GM18858 (cell line): ENCODE data around the gene ENPP7.
"Not testable (repeated sequence)": the region's sequence is repeated elsewhere in the genome, so short reads cannot be mapped to it uniquely, and the experiment has no call there.

ENCODE experiments used
- ATAC-seq: cut with Tn5 transposase; IDR thresholded peaks from one replicate; pipeline ENCODE4 v1.9.1; 2021; ENCODE audit not compliant: unreplicated experiment

Gene ENPP7

GRCh38 chr17:79748295-79749099 lies 17.8 kb downstream of the ENPP7 start:
- no peak for ATAC-seq

- ATAC-seq = no peak
Observed at GRCh38 chr17:79749156-79749815, 18.5 kb downstream of the ENPP7 start.

GRCh38 chr17:79749958-79750357 lies 19.2 kb downstream of the ENPP7 start:
- ATAC-seq = no peak

GRCh38 chr17:79750650-79751545 lies 20.2 kb downstream of the ENPP7 start:
- no peak for ATAC-seq

- ATAC-seq = no peak
Observed at GRCh38 chr17:79752175-79752574, 21.4 kb downstream of the ENPP7 start.

- ATAC-seq = no peak
Observed at GRCh38 chr17:79754370-79754769, 23.6 kb downstream of the ENPP7 start.

- ATAC-seq = not testable (repeated sequence)
Observed at GRCh38 chr17:79754903-79755302, 24.2 kb downstream of the ENPP7 start.

GRCh38 chr17:79755591-79755990 lies 24.8 kb downstream of the ENPP7 start:
- no peak for ATAC-seq

GRCh38 chr17:79757140-79757745 lies 26.5 kb downstream of the ENPP7 start:
- ATAC-seq = no peak

GRCh38 chr17:79758271-79758670 lies 27.5 kb downstream of the ENPP7 start:
- ATAC-seq = no peak

GRCh38 chr17:79760197-79760906 lies 29.6 kb downstream of the ENPP7 start:
- ATAC-seq = no peak

GRCh38 chr17:79761894-79762589 lies 31.3 kb downstream of the ENPP7 start:
- no peak for ATAC-seq

GRCh38 chr17:79765708-79766107 lies 35.0 kb downstream of the ENPP7 start:
- ATAC-seq = no peak

- ATAC-seq = no peak
Observed at GRCh38 chr17:79769570-79770506, 39.1 kb downstream of the ENPP7 start.

- no peak for ATAC-seq
Observed at GRCh38 chr17:79771276-79771675, 40.5 kb downstream of the ENPP7 start.

- not testable (repeated sequence) for ATAC-seq
Observed at GRCh38 chr17:79772726-79773125, 42.0 kb downstream of the ENPP7 start.

GRCh38 chr17:79774561-79774975 lies 43.8 kb downstream of the ENPP7 start:
- no peak for ATAC-seq

GRCh38 chr17:79775632-79776031 lies 44.9 kb downstream of the ENPP7 start:
- no peak for ATAC-seq
